Loucy (cell line): ENCODE measurements around the gene SLC39A11.
"Not testable (repeated sequence)": the region's sequence is repeated elsewhere in the genome, so short reads cannot be mapped to it uniquely, and the experiment has no call there.

Experiments used
- H2AFZ ChIP-seq: fragments of 200-600 bp; sonication (generic); 2 replicates; pipeline ENCODE4 v1.6.0; 2016; ENCODE audit warnings: antibody characterized with exemption, mild to moderate bottlenecking, low read length, moderate library complexity
- H3F3A ChIP-seq: fragments of 200-600 bp; 2 replicates; pipeline ENCODE4 v1.6.0; 2016; ENCODE audit warnings: antibody characterized with exemption, low read depth, mild to moderate bottlenecking
- H3K27me3 ChIP-seq: fragments of 200-600 bp; sonication (generic); 2 replicates; pipeline ENCODE4 v1.6.1; 2014; ENCODE audit warnings: low read length, mild to moderate bottlenecking; ENCODE audit not compliant: insufficient read depth, poor library complexity, severe bottlenecking
- H3K36me3 ChIP-seq: fragments of 200-600 bp; sonication (generic); 2 replicates; pipeline ENCODE4 v1.6.1; 2016; ENCODE audit warnings: low read length; ENCODE audit not compliant: insufficient read depth
- H3K4me1 ChIP-seq: fragments of 200-600 bp; sonication (generic); 2 replicates; pipeline ENCODE4 v1.5.1; 2014; ENCODE audit warnings: low read length, mild to moderate bottlenecking; ENCODE audit not compliant: insufficient read depth, poor library complexity, severe bottlenecking
- H3K4me2 ChIP-seq: fragments of 200-600 bp; sonication (generic); 2 replicates; pipeline ENCODE4 v1.6.0; 2014; ENCODE audit warnings: antibody characterized with exemption, low read length, low read depth, mild to moderate bottlenecking; ENCODE audit not compliant: poor library complexity, severe bottlenecking
- H3K4me3 ChIP-seq: fragments of 200-600 bp; sonication (generic); 2 replicates; pipeline ENCODE4 v1.5.1; 2014; ENCODE audit warnings: low read length, mild to moderate bottlenecking, mixed read lengths; ENCODE audit not compliant: poor library complexity, severe bottlenecking
- H3K79me2 ChIP-seq: fragments of 200-600 bp; sonication (generic); 2 replicates; pipeline ENCODE4 v1.6.1; 2014; ENCODE audit warnings: low read length; ENCODE audit not compliant: insufficient read depth
- H3K9ac ChIP-seq: fragments of 200-600 bp; sonication (generic); 2 replicates; pipeline ENCODE4 v1.6.0; 2014; ENCODE audit warnings: mild to moderate bottlenecking, low read depth, low read length, moderate library complexity; ENCODE audit not compliant: poor library complexity, severe bottlenecking
- H3K9me2 ChIP-seq: fragments of 200-600 bp; sonication (generic); replicated peaks from 2 replicates; pipeline ENCODE4 v1.6.1; 2016; ENCODE audit warnings: low read depth, low read length, mixed read lengths
- H3K9me3 ChIP-seq: fragments of 200-600 bp; sonication (generic); 2 replicates; pipeline ENCODE4 v1.6.1; 2014; ENCODE audit warnings: mild to moderate bottlenecking, antibody characterized with exemption, low read length, low read depth; ENCODE audit not compliant: insufficient read depth
- H4K20me1 ChIP-seq: fragments of 200-600 bp; sonication (generic); 2 replicates; pipeline ENCODE4 v1.6.0; 2014; ENCODE audit warnings: antibody characterized with exemption, low read length, mild to moderate bottlenecking; ENCODE audit not compliant: insufficient read depth, poor library complexity, severe bottlenecking
- CTCF ChIP-seq: fragments of 200-600 bp; sonication (generic); conservative IDR thresholded peaks from 2 replicates; pipeline ENCODE4 v1.5.1; 2014; ENCODE audit warnings: mild to moderate bottlenecking, antibody characterized with exemption, low read length
- EZH2phosphoT487 ChIP-seq: fragments of 200-600 bp; IDR thresholded peaks from 2 replicates; pipeline ENCODE4 v1.6.1; 2018; ENCODE audit warnings: antibody characterized with exemption, mild to moderate bottlenecking, moderate library complexity, borderline replicate concordance

SLC39A11 gene

GRCh38 chr17:73135766-73136165, 43.3 kb upstream of the SLC39A11 start:
- Histone ChIP-seq H3K9ac (no peak overlapping the region), H3K9me2 (no peaks in the 10 kb centered on the region), H3K36me3 (no peaks in the 10 kb centered on the region), H3K9me3 (no peaks in the 10 kb centered on the region), H3K4me1 (no peaks in the 10 kb centered on the region), H2AFZ (no peak overlapping the region), H3K4me3 (no peak overlapping the region), H3F3A (no peaks in the 10 kb centered on the region), H4K20me1 (no peaks in the 10 kb centered on the region), H3K4me2 (no peak overlapping the region), H3K27me3 (no peaks in the 10 kb centered on the region), H3K79me2 (no peaks in the 10 kb centered on the region)
- no peak for TF ChIP-seq CTCF
- no peak for TF ChIP-seq EZH2phosphoT487

- no peak overlapping the region for H3K9ac ChIP-seq
- no peaks in the 10 kb centered on the region for H3K27me3 ChIP-seq
- no peak overlapping the region for H3K4me3 ChIP-seq
- TF ChIP-seq CTCF (no peak), EZH2phosphoT487 (no peak)
- no peaks in the 10 kb centered on the region for H3K79me2 ChIP-seq
- peak overlapping the region; percentile 90 for H2AFZ ChIP-seq
- H3K4me1 ChIP-seq, result no peaks in the 10 kb centered on the region
- H4K20me1 ChIP-seq, result no peaks in the 10 kb centered on the region
- H3K9me2 ChIP-seq, result no peaks in the 10 kb centered on the region
- H3K9me3 ChIP-seq, result no peaks in the 10 kb centered on the region
- no peaks in the 10 kb centered on the region for H3F3A ChIP-seq
- no peaks in the 10 kb centered on the region for H3K36me3 ChIP-seq
- H3K4me2 ChIP-seq, result no peak overlapping the region
These were observed 41.6 kb upstream of the SLC39A11 start for GRCh38 chr17:73133911-73134649.

GRCh38 chr17:73132085-73132492, 39.6 kb upstream of the SLC39A11 start:
- Histone ChIP-seq H3K9me2 (no peaks in the 10 kb centered on the region), H2AFZ (no peak overlapping the region), H3K36me3 (no peaks in the 10 kb centered on the region), H3K27me3 (no peaks in the 10 kb centered on the region), H4K20me1 (no peaks in the 10 kb centered on the region), H3K4me1 (no peaks in the 10 kb centered on the region), H3F3A (no peaks in the 10 kb centered on the region), H3K79me2 (no peaks in the 10 kb centered on the region), H3K9me3 (no peaks in the 10 kb centered on the region), H3K4me3 (no peak overlapping the region), H3K9ac (no peak overlapping the region), H3K4me2 (no peak overlapping the region)
- TF ChIP-seq EZH2phosphoT487 (no peak), CTCF (no peak)

- not testable (repeated sequence) for H3K4me3 ChIP-seq, H3K36me3 ChIP-seq, H3K27me3 ChIP-seq
These were observed 39.0 kb upstream of the SLC39A11 start for GRCh38 chr17:73131439-73131838.

More at GRCh38 chr17:73131439-73131838, 39.0 kb upstream of the SLC39A11 start:
- not testable (repeated sequence) for H3K79me2 ChIP-seq, H3K9ac ChIP-seq, H2AFZ ChIP-seq, H3K9me3 ChIP-seq, H3K4me2 ChIP-seq, H3K4me1 ChIP-seq, H3K9me2 ChIP-seq, H3F3A ChIP-seq, H4K20me1 ChIP-seq
